GM12878 (cell line): ENCODE measurements around the gene FAM228B.

ENCODE experiments used
- CBX5 ChIP-seq: sonication (generic); IDR thresholded peaks from 2 replicates; pipeline ENCODE4 v1.6.1; 2016; ENCODE audit warnings: low read depth, moderate library complexity, mild to moderate bottlenecking, inconsistent platforms
- CHD4 ChIP-seq: fragments of 200-600 bp; sonication (generic); IDR thresholded peaks from 2 replicates; pipeline ENCODE4 v1.6.1; 2016; ENCODE audit warnings: mild to moderate bottlenecking
- CTCF ChIP-seq, 3 experiments: IDR thresholded peaks in 2 of 3; conservative IDR thresholded peaks in 1 of 3; 2 replicates each; pipeline ENCODE4 v1.5.1; 2011; ENCODE audit warnings: low read depth in 3 of 3, low read length in 3 of 3, mild to moderate bottlenecking in 3 of 3, control low read depth in 2 of 3, moderate library complexity in 2 of 3, inconsistent platforms in 1 of 3, mixed read lengths in 1 of 3; ENCODE audit not compliant: control insufficient read depth in 2 of 3, insufficient read depth in 1 of 3; ENCODE audit errors: extremely low read depth in 1 of 3
- EED ChIP-seq: sonication (generic); IDR thresholded peaks from 2 replicates; pipeline ENCODE4 v1.6.1; 2016; ENCODE audit warnings: antibody characterized with exemption, low read depth
- EP300 ChIP-seq, 2 experiments: fragments of 150-350 bp in 1 of 2; IDR thresholded peaks; 2 replicates each; pipeline ENCODE4 v1.6.1; 2011 to 2012; ENCODE audit warnings: low read depth in 2 of 2, low read length in 2 of 2, borderline replicate concordance in 1 of 2, improper control_type of control experiment in 1 of 2, inconsistent platforms in 1 of 2; ENCODE audit not compliant: control insufficient read depth in 1 of 2
- EZH2 ChIP-seq: IDR thresholded peaks from 2 replicates; pipeline ENCODE4 v1.6.1; 2012; ENCODE audit warnings: low read depth, mild to moderate bottlenecking, control low read depth, inconsistent platforms, low read length, borderline replicate concordance; ENCODE audit not compliant: control insufficient read depth
- POLR2A ChIP-seq: IDR thresholded peaks from 2 replicates; pipeline ENCODE4 v1.6.1; 2011; ENCODE audit warnings: low read depth, mild to moderate bottlenecking, low read length
- RAD51 ChIP-seq: fragments of 450-650 bp; IDR thresholded peaks from 2 replicates; pipeline ENCODE4 v1.6.1; 2016; ENCODE audit warnings: moderate library complexity, mild to moderate bottlenecking, inconsistent platforms
- SMAD5 ChIP-seq: IDR thresholded peaks from 2 replicates; pipeline ENCODE4 v1.6.1; 2016; ENCODE audit warnings: antibody characterized with exemption, low read depth
- SUZ12 ChIP-seq: fragments of 200-600 bp; sonication (generic); IDR thresholded peaks from one replicate; pipeline ENCODE4 v1.6.1; 2018; ENCODE audit warnings: antibody characterized with exemption, mild to moderate bottlenecking; ENCODE audit not compliant: unreplicated experiment
- ZBTB33 ChIP-seq: fragments of 450-650 bp; IDR thresholded peaks from 2 replicates; pipeline ENCODE4 v1.6.1; 2017; ENCODE audit warnings: mild to moderate bottlenecking

- TF ChIP-seq CTCF (IDR thresholded peaks at IDR 0.05 in 2 of 3, conservative IDR thresholded peaks at IDR 0.05 in 1 of 3; ENCODE audit: control insufficient read depth in 2 of 3, extremely low read depth in 1 of 3, insufficient read depth in 1 of 3, low read depth in 3 of 3, low read length in 3 of 3) = no peak
- no peak for TF ChIP-seq SMAD5
- TF ChIP-seq EZH2 = no peak
- no peak for TF ChIP-seq CHD4
- TF ChIP-seq EP300 (IDR thresholded peaks at IDR 0.05; ENCODE audit: borderline replicate concordance in 1 of 2, control insufficient read depth in 1 of 2, low read depth in 2 of 2, low read length in 2 of 2) = no peak
- no peak for TF ChIP-seq ZBTB33
- TF ChIP-seq EED = no peak
- no peak for TF ChIP-seq POLR2A
- TF ChIP-seq CBX5 = no peak
- TF ChIP-seq SUZ12 = no peak
- TF ChIP-seq RAD51 = no peak
Measured at GRCh38 chr2:24199968-24200590, 76.8 kb downstream of the FAM228B start.
